Measurements from ENCODE around the gene SEC23A.

GRCh38 chr14:39080886-39081285 is 22.1 kb downstream of the SEC23A start:
- TF ChIP-seq CTCF (IDR thresholded peaks at IDR 0.05) = no peak
- TF ChIP-seq RCOR1 (IDR thresholded peaks at IDR 0.05; ENCODE audit: low read depth, low read length) = no peak
- no peak for TF ChIP-seq ESRRA (IDR thresholded peaks at IDR 0.05; ENCODE audit: borderline replicate concordance, low read length)

Data from A549 (cell line).